Measurements from ENCODE around the gene PTCH1. TPM values are rescaled to one million over a fixed set of nuclear protein-coding genes. Genes with fewer than 3 reads are reported as not detected.

PTCH1 gene
- polyA plus RNA-seq, 1 donor (not counting 4 experiments of a cell fraction or from before 2014, with no cell fraction given), result 1.7 TPM

DNA sequence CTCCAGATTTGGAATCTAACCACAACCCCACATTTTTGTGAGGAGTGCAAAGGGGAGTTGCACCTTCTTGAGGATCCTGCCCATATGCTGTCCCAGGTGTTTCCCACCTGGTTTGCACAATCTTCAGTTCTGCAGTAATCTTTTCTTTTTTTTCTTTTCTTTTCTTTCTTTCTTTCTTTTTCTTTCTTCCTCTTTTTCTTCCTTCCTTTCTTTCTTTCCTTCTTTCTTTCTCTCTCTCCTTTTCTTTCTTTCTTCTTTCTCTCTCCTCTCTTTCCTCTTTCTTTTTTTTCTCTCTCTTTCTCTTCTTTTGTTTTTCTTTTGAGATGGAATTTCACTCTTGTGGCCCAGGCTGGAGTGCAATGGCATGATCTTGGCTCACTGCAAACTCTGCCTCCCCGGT is 109.2 kb downstream of the PTCH1 start:
- H3K9me3 ChIP-seq (ENCODE audit: control insufficient read depth, low read depth, low read length), result no peaks in the 10 kb centered on the region
- H3K4me2 ChIP-seq (ENCODE audit: control insufficient read depth, extremely low read depth, insufficient read depth, low read depth, low read length), result no peak overlapping the region
- no peak overlapping the region for H3K9ac ChIP-seq (ENCODE audit: control insufficient read depth, extremely low read depth, insufficient read depth, low read length)
- no peak overlapping the region for H2AFZ ChIP-seq (ENCODE audit: control insufficient read depth, low read length)
- dilution Hi-C loops (cut with MboI; ENCODE audit: extremely low pct_ligation_motif_present, low sequenced_read_pairs), result no loop called here
- TF ChIP-seq, protein P1, sequence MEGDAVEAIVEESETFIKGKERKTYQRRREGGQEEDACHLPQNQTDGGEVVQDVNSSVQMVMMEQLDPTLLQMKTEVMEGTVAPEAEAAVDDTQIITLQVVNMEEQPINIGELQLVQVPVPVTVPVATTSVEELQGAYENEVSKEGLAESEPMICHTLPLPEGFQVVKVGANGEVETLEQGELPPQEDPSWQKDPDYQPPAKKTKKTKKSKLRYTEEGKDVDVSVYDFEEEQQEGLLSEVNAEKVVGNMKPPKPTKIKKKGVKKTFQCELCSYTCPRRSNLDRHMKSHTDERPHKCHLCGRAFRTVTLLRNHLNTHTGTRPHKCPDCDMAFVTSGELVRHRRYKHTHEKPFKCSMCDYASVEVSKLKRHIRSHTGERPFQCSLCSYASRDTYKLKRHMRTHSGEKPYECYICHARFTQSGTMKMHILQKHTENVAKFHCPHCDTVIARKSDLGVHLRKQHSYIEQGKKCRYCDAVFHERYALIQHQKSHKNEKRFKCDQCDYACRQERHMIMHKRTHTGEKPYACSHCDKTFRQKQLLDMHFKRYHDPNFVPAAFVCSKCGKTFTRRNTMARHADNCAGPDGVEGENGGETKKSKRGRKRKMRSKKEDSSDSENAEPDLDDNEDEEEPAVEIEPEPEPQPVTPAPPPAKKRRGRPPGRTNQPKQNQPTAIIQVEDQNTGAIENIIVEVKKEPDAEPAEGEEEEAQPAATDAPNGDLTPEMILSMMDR (optimal IDR thresholded peaks at IDR 0.05 in 1 of 3, IDR thresholded peaks at IDR 0.05 in 1 of 3, conservative IDR thresholded peaks at IDR 0.05 in 1 of 3; ENCODE audit: extremely low read depth in 1 of 3, insufficient read depth in 2 of 3, low read length in 3 of 3), result no peak
- TF ChIP-seq EZH2 (IDR thresholded peaks at IDR 0.05; ENCODE audit: low read length), result no peak
- FAIRE-seq, result no peak
- no peaks in the 10 kb centered on the region for H3K27me3 ChIP-seq (ENCODE audit: control insufficient read depth, extremely low read depth, insufficient read depth, low read length)
- no peak overlapping the region for H3K27ac ChIP-seq (ENCODE audit: control insufficient read depth, insufficient read depth, low read length)
- no peak overlapping the region for H3K4me3 ChIP-seq (ENCODE audit: control insufficient read depth in 2 of 3, extremely low read depth in 1 of 3, insufficient read depth in 2 of 3, low read depth in 1 of 3, low read length in 3 of 3)
- H3K9me1 ChIP-seq (ENCODE audit: control insufficient read depth, extremely low read depth, insufficient read depth, low read length), result no peaks in the 10 kb centered on the region
- H3K4me1 ChIP-seq (ENCODE audit: control insufficient read depth, extremely low read depth, insufficient read depth, low read length), result peaks cover 10% of the 10 kb centered on the region
- no peaks in the 10 kb centered on the region for H3K79me2 ChIP-seq (ENCODE audit: control insufficient read depth, insufficient read depth, low read length)
- no peaks in the 10 kb centered on the region for H3K36me3 ChIP-seq (ENCODE audit: control insufficient read depth in 2 of 2, extremely low read depth in 1 of 2, insufficient read depth in 2 of 2, low read length in 2 of 2)
- H4K20me1 ChIP-seq (ENCODE audit: control insufficient read depth, extremely low read depth, insufficient read depth, low read length), result no peaks in the 10 kb centered on the region
- DNase-seq (ENCODE audit: low read depth, low spot score), result no peak

GRCh38 chr9:95406121-95406520 is 110.7 kb downstream of the PTCH1 start:
- FAIRE-seq (no peak), DNase-seq (ENCODE audit: low read depth, low spot score) (no peak)
- dilution Hi-C loops (cut with MboI; ENCODE audit: extremely low pct_ligation_motif_present, low sequenced_read_pairs), result no loop called here
- no peaks in the 10 kb centered on the region for H3K9me1 ChIP-seq (ENCODE audit: control insufficient read depth, extremely low read depth, insufficient read depth, low read length)
- H3K4me2 ChIP-seq (ENCODE audit: control insufficient read depth, extremely low read depth, insufficient read depth, low read depth, low read length), result no peak overlapping the region
- H3K36me3 ChIP-seq (ENCODE audit: control insufficient read depth in 2 of 2, extremely low read depth in 1 of 2, insufficient read depth in 2 of 2, low read length in 2 of 2), result no peaks in the 10 kb centered on the region
- H3K27ac ChIP-seq (ENCODE audit: control insufficient read depth, insufficient read depth, low read length), result no peak overlapping the region
- no peaks in the 10 kb centered on the region for H3K9me3 ChIP-seq (ENCODE audit: control insufficient read depth, low read depth, low read length)
- no peak overlapping the region for H3K9ac ChIP-seq (ENCODE audit: control insufficient read depth, extremely low read depth, insufficient read depth, low read length)
- TF ChIP-seq, protein P1 (optimal IDR thresholded peaks at IDR 0.05 in 1 of 3, IDR thresholded peaks at IDR 0.05 in 1 of 3, conservative IDR thresholded peaks at IDR 0.05 in 1 of 3; ENCODE audit: extremely low read depth in 1 of 3, insufficient read depth in 2 of 3, low read length in 3 of 3), result no peak
- no peak for TF ChIP-seq EZH2 (IDR thresholded peaks at IDR 0.05; ENCODE audit: low read length)
- H2AFZ ChIP-seq (ENCODE audit: control insufficient read depth, low read length), result no peak overlapping the region
- no peaks in the 10 kb centered on the region for H3K27me3 ChIP-seq (ENCODE audit: control insufficient read depth, extremely low read depth, insufficient read depth, low read length)
- H3K4me3 ChIP-seq (ENCODE audit: control insufficient read depth in 2 of 3, extremely low read depth in 1 of 3, insufficient read depth in 2 of 3, low read depth in 1 of 3, low read length in 3 of 3), result no peak overlapping the region
- H3K79me2 ChIP-seq (ENCODE audit: control insufficient read depth, insufficient read depth, low read length), result no peaks in the 10 kb centered on the region
- H3K4me1 ChIP-seq (ENCODE audit: control insufficient read depth, extremely low read depth, insufficient read depth, low read length), result peaks cover 10% of the 10 kb centered on the region
- no peaks in the 10 kb centered on the region for H4K20me1 ChIP-seq (ENCODE audit: control insufficient read depth, extremely low read depth, insufficient read depth, low read length)

All from keratinocyte (primary cell).